BLaER1 treated with 17β-estradiol and CSF1 and Interleukin-3, amounts not matched to agents 10 nM and 100 nM (cell line): ENCODE data around the gene TTC34.
"Not testable (repeated sequence)": the region's sequence is repeated elsewhere in the genome, so short reads cannot be mapped to it uniquely, and the experiment has no call there.

Experiments
- H3K27ac ChIP-seq, 11 experiments: shearing (Covaris generic); formaldehyde crosslinking; 2 replicates each; pipeline ENCODE4 v1.8.1; 2022
- H3K27me3 ChIP-seq, 11 experiments: shearing (Covaris generic); formaldehyde crosslinking; 2 replicates each; pipeline ENCODE4 v1.8.1; 2022
- H3K36me3 ChIP-seq, 11 experiments: shearing (Covaris generic); formaldehyde crosslinking; 2 replicates each; pipeline ENCODE4 v1.8.1; 2022
- H3K4me1 ChIP-seq, 10 experiments: shearing (Covaris generic); formaldehyde crosslinking; 2 replicates each; pipeline ENCODE4 v1.8.1; 2022
- H3K4me2 ChIP-seq, 11 experiments: shearing (Covaris generic); formaldehyde crosslinking; 2 replicates each; pipeline ENCODE4 v1.8.1; 2022
- H3K4me3 ChIP-seq, 10 experiments: shearing (Covaris generic); formaldehyde crosslinking; 2 replicates each; pipeline ENCODE4 v1.8.1; 2022
- H3K9ac ChIP-seq, 11 experiments: shearing (Covaris generic); formaldehyde crosslinking; 2 replicates each; pipeline ENCODE4 v1.8.1; 2022
- H3K9me3 ChIP-seq, 11 experiments: shearing (Covaris generic); formaldehyde crosslinking; replicated peaks in 1 of 11; 2 replicates each; pipeline ENCODE4 v1.8.1; 2022
- H4K20me1 ChIP-seq, 11 experiments: shearing (Covaris generic); formaldehyde crosslinking; 2 replicates each; pipeline ENCODE4 v1.8.1; 2022
- Cebpa-rat ChIP-seq, 11 experiments: shearing (Covaris generic); IDR thresholded peaks; 2 replicates each; pipeline ENCODE4 v1.8.1; 2022

The TTC34 gene

GRCh38 chr1:2652152-2652925 lies 149.2 kb downstream of the TTC34 start:
- H3K36me3 ChIP-seq, result not testable (repeated sequence)
- H3K27me3 ChIP-seq, result peaks cover 91 to 94% (median 92%) of the 10 kb centered on the region in 11 experiments

GRCh38 chr1:2650967-2651645 lies 150.4 kb downstream of the TTC34 start:
- Histone ChIP-seq H4K20me1 (peaks cover 0 to 54% (median 39%) of the 10 kb centered on the region in 11 experiments; a peak in 17 of 22 replicates), H3K9me3 (peaks cover 27 to 34% (median 31%) of the 10 kb centered on the region in 11 experiments), H3K4me2 (no peak overlapping the region), H3K9ac (no peak overlapping the region), H3K4me1 (no peaks in the 10 kb centered on the region), H3K4me3 (no peak overlapping the region), H3K36me3 (no peaks in the 10 kb centered on the region), H3K27me3 (peaks cover 92 to 99% (median 98%) of the 10 kb centered on the region in 11 experiments), H3K27ac (no peak overlapping the region)
- TF ChIP-seq Cebpa-rat (IDR thresholded peaks at IDR 0.05), result no peak

More at GRCh38 chr1:2652152-2652925, 149.2 kb downstream of the TTC34 start:
- not testable (repeated sequence) for H3K4me3 ChIP-seq, H3K4me2 ChIP-seq, H3K4me1 ChIP-seq, H3K27ac ChIP-seq, H3K9ac ChIP-seq
- peaks cover 16 to 21% (median 19%) of the 10 kb centered on the region in 11 experiments for H3K9me3 ChIP-seq
- peaks cover 0 to 61% (median 44%) of the 10 kb centered on the region in 11 experiments; a peak in 17 of 22 replicates for H4K20me1 ChIP-seq

DNA sequence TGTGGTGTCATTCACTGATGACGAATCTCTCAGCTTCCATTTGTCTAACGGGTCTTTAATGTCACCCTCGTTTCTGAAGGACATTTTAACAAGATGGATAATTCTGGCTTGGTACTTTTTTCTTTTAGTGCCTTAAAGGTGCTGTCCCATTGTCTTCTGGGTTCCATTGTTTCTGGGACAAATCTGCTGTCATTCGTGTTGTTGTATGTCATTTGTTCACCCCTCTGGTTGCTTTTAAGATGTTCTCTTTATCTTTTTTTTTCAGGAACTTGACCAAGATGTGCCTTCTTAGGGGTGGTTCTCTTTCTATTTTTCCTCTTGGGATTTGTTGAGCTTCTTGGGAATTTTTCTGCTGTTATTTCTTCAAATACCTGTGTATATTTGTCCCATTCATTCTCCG lies 154.7 kb downstream of the TTC34 start:
- Histone ChIP-seq H3K36me3 (no peaks in the 10 kb centered on the region), H3K4me2 (no peak overlapping the region), H3K4me3 (no peak overlapping the region), H3K27ac (no peak overlapping the region), H3K9me3 (peaks cover 27 to 36% (median 31%) of the 10 kb centered on the region in 11 experiments), H3K9ac (no peak overlapping the region), H3K4me1 (peaks cover 5 to 17% (median 16%) of the 10 kb centered on the region in 10 experiments), H4K20me1 (peaks cover 0 to 31% (median 4%) of the 10 kb centered on the region in 11 experiments; a peak in 14 of 22 replicates), H3K27me3 (peaks cover 63 to 86% (median 85%) of the 10 kb centered on the region in 11 experiments)
- TF ChIP-seq Cebpa-rat (IDR thresholded peaks at IDR 0.05), result no peak

GRCh38 chr1:2645776-2646175 lies 155.7 kb downstream of the TTC34 start:
- peaks cover 53 to 76% (median 74%) of the 10 kb centered on the region in 11 experiments for H3K27me3 ChIP-seq
- H3K9ac ChIP-seq, result no peak overlapping the region
- no peak overlapping the region for H3K27ac ChIP-seq
- no peak overlapping the region for H3K4me3 ChIP-seq
- H3K36me3 ChIP-seq, result no peaks in the 10 kb centered on the region
- TF ChIP-seq Cebpa-rat (IDR thresholded peaks at IDR 0.05), result no peak
- H4K20me1 ChIP-seq, result peaks cover 0 to 29% (median 6%) of the 10 kb centered on the region in 11 experiments; a peak in 11 of 22 replicates
- H3K4me1 ChIP-seq, result peaks cover 12 to 23% (median 22%) of the 10 kb centered on the region in 10 experiments
- H3K9me3 ChIP-seq, result peaks cover 27 to 36% (median 31%) of the 10 kb centered on the region in 11 experiments
- no peak overlapping the region for H3K4me2 ChIP-seq

GRCh38 chr1:2645143-2645542 lies 156.3 kb downstream of the TTC34 start:
- H3K27ac ChIP-seq, result no peak overlapping the region
- peaks cover 46 to 70% (median 68%) of the 10 kb centered on the region in 11 experiments for H3K27me3 ChIP-seq
- peaks cover 12 to 23% (median 22%) of the 10 kb centered on the region in 10 experiments for H3K4me1 ChIP-seq
- no peak overlapping the region for H3K4me3 ChIP-seq
- H3K36me3 ChIP-seq, result no peaks in the 10 kb centered on the region
- H4K20me1 ChIP-seq, result peaks cover 0 to 31% (median 6%) of the 10 kb centered on the region in 11 experiments; a peak in 11 of 22 replicates
- H3K4me2 ChIP-seq, result no peak overlapping the region
- no peak for TF ChIP-seq Cebpa-rat (IDR thresholded peaks at IDR 0.05)
- H3K9me3 ChIP-seq, result peaks cover 27 to 36% (median 31%) of the 10 kb centered on the region in 11 experiments
- H3K9ac ChIP-seq, result no peak overlapping the region

GRCh38 chr1:2644591-2645101 lies 156.8 kb downstream of the TTC34 start:
- Histone ChIP-seq H3K36me3 (no peaks in the 10 kb centered on the region), H3K9ac (no peak overlapping the region), H3K9me3 (peaks cover 27 to 36% (median 31%) of the 10 kb centered on the region in 11 experiments), H3K27me3 (peaks cover 41 to 65% (median 63%) of the 10 kb centered on the region in 11 experiments), H3K4me2 (no peak overlapping the region), H4K20me1 (peaks cover 0 to 36% (median 6%) of the 10 kb centered on the region in 11 experiments; a peak in 11 of 22 replicates), H3K4me1 (peaks cover 12 to 23% (median 22%) of the 10 kb centered on the region in 10 experiments), H3K27ac (no peak overlapping the region), H3K4me3 (no peak overlapping the region)
- no peak for TF ChIP-seq Cebpa-rat (IDR thresholded peaks at IDR 0.05)

DNA sequence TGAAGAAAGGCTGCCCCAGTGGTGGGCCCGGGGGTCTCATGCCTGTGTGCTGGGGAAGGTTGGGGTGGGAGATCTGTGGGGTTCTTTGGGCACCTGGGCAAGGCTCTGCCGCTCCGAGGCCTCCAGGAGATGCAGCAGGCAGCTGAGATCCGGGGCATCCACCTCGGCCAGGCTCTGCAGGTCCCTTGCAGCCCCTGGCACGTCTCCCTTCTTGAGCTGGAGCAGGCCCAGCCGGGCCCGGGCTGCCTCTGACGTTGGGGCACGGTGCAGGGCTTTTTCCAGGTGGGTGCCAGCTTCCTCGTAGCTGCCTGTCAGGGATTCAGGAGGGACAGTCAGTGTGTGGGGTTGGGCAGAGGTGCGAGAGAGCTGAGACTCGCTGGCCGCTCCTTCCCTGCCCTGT lies 157.3 kb downstream of the TTC34 start:
- no peak overlapping the region for H3K4me3 ChIP-seq
- H3K4me1 ChIP-seq, result peaks cover 12 to 23% (median 22%) of the 10 kb centered on the region in 10 experiments
- H3K4me2 ChIP-seq, result peak overlapping the region in 2 of 11 experiments; percentile 99 to 100; a peak in 2 of 22 replicates
- H4K20me1 ChIP-seq, result peaks cover 0 to 37% (median 6%) of the 10 kb centered on the region in 11 experiments; a peak in 11 of 22 replicates
- H3K27me3 ChIP-seq, result peaks cover 37 to 60% (median 58%) of the 10 kb centered on the region in 11 experiments
- H3K9ac ChIP-seq, result no peak overlapping the region
- no peaks in the 10 kb centered on the region for H3K36me3 ChIP-seq
- H3K27ac ChIP-seq, result no peak overlapping the region
- peaks cover 27 to 33% (median 30%) of the 10 kb centered on the region in 11 experiments for H3K9me3 ChIP-seq
- TF ChIP-seq Cebpa-rat (IDR thresholded peaks at IDR 0.05), result no peak

DNA sequence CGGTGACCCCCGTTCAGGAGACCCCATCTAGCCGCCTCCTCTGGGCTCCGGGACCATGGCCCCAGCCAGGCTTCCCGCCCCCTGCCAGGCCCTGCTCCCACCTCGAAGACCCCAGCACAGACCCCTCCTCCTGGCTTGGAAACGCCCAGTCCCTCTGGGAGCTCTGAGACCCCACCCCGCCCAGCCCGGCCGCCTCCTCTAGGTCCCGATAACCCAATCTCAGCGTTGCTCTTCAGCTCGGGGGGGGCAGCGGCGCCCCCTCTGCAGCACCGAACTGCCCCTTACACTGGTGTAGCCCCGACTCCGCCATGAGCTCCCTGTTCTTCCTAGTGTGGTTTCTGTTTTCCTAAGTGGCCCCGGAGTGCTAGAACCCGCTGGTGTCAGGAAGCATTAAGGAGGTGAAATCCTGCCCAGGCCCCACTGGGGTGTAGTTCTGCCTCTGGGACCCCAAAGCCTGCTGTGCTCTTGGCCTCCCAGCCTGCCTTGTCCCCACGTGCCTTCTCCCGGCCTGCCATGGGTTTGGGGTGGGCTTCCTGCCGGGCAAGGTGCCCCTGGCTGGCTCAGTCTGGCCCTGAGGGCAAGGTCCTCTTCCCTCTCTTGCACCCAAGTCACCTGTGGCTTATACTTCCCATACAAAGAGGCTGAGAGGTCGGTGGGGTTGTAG lies 157.9 kb downstream of the TTC34 start:
- peaks cover 0 to 37% (median 6%) of the 10 kb centered on the region in 11 experiments; a peak in 11 of 22 replicates for H4K20me1 ChIP-seq
- H3K27me3 ChIP-seq, result peaks cover 30 to 54% (median 52%) of the 10 kb centered on the region in 11 experiments
- peak overlapping the region in 9 of 11 experiments; percentile 80 to 96 (median 86); a peak in 14 of 22 replicates for H3K9ac ChIP-seq
- H3K4me1 ChIP-seq, result peaks cover 12 to 23% (median 22%) of the 10 kb centered on the region in 10 experiments
- TF ChIP-seq Cebpa-rat (IDR thresholded peaks at IDR 0.05), result no peak
- no peaks in the 10 kb centered on the region for H3K36me3 ChIP-seq
- peak overlapping the region in 1 of 11 experiments; percentile 81; a peak in 2 of 22 replicates for H3K27ac ChIP-seq
- H3K4me2 ChIP-seq, result peak overlapping the region; percentile 93 to 100 (median 99)
- H3K4me3 ChIP-seq, result peak overlapping the region; percentile 63 to 89 (median 76); a peak in 19 of 20 replicates
- H3K9me3 ChIP-seq, result peaks cover 22 to 27% (median 24%) of the 10 kb centered on the region in 11 experiments
